Measurements from ENCODE around the gene FSTL5.

Gene FSTL5

DNA sequence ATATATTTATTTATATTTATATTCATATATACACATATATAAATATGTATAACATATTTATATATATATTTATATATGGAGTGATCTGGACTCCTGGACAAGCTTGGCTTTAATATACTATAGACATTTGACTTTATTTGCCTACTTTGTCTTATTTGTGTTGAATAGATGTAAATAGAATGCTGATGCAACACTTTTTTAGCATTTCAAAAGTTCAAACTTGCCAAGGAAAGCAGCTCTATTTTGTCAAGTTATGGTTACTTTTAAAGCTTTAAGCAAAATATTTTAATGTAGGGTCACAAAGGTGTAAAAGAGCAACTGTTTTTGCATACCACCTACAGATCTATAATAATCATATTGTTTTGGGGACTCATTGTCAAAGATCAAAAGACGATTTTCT is 61.1 kb downstream of the FSTL5 start:
- no peak for DNase-seq

DNA sequence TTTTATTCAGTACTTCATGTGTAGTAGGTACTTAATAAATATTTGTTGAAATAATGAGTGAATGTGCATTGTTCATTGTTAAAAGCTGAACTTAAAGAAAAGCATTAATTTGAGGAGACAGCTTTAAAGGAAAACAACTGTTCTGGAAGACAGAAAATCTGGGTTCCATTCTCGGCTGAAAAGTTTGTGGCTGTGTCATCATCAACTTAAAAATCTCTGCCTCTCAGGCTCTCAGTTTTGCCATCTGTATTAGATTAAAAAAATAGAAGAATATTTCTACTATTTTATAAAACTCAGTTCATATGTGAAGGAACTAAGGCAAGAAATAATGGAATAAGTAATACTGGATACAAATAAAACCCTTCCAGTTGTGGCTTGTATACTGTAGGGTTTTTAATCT is 62.5 kb downstream of the FSTL5 start:
- no peak for DNase-seq

DNA sequence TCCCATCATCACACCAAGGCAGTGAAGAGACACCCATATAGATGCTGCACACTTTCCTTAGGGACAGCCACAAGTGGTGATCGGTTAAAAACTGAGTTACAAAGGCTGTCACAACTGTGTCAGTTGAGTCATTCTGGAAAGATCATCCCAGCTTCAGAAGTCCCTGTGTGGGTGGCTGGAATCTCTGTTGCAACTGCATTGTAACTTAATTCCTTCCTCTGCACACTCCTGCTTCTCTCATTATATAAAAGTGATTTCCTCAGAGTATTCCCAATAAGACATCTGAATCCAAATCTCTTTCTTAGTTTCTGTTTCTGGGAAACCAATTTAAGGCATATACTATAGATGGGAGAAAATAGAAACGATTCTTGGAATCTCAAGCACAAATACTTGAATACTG is 88.1 kb downstream of the FSTL5 start:
- DNase-seq = no peak

DNA sequence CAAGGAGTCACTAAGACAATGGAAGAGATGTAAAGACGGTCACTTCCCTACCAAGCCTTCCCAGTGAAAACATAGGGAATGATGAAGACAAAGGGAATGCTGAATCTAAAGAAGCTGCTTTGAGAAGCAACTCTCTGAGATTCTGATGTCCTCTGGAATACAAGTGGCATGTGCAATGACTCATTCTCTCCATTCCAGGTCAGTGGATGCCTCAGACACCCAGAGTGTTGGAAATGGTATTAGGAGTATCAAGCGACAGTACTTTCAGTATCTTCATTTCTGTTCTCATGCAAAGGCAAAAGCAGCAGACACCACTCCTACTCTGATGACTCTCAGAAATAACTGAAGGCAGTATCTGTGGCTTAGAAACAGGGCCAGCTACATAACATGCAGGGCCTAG is 102.6 kb downstream of the FSTL5 start:
- no peak for DNase-seq

DNA sequence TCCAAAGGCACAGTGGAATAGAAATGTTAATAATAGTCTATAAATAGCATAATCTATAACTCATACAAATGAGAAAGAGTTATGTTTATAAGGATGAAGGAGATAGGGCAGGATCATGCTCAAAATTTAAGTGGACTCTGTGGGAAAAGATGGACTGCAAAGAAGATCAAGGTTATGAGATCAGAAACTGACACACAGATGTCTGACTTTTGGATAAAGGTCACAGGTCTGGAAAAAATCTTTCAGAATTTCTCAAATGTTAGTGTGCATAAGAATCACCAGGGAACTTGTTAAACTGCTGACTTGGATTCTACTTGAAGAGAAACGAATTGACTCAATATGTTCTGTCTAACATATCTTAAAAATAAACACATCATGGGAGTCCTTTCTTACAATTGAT is 104.1 kb downstream of the FSTL5 start:
- no peak for DNase-seq

DNA sequence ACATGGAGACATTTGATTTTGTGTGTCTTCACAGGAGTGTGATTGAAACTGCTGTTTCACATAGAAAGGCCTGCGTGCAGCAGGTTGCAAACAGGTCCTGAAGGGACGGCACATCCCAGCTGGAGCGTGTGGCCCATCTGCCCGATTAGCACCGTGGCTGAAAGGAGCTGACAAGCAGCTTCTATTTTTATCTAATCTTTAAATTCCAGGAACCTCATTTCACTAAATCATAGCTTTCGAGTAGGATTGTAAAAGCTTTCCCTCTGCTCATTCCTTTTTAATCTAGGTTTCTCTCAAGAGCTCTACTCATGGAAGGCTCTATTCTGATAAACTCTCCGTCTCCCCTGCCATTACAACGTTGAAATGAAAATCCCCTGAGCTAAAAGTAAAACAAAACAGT is 106.8 kb downstream of the FSTL5 start:
- DNase-seq = no peak

DNA sequence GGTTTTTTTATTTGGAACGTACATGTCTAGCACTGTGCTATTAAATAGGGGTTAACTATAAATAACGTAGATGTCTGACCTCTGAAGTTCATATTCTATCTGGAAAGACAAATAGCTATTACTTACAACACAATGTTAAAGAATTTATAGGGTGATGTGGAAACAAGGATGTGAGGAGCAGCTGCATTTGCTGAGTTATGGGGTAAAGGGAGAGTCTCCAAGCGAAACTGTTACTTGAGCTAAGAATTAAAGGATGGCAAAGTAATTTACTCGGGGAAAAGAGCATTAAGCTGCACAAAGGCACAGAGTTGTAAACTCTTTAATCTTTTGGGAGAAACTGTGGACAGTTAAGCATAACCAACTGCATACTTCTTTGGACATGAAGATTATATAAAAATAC is 117.7 kb downstream of the FSTL5 start:
- DNase-seq = no peak

DNA sequence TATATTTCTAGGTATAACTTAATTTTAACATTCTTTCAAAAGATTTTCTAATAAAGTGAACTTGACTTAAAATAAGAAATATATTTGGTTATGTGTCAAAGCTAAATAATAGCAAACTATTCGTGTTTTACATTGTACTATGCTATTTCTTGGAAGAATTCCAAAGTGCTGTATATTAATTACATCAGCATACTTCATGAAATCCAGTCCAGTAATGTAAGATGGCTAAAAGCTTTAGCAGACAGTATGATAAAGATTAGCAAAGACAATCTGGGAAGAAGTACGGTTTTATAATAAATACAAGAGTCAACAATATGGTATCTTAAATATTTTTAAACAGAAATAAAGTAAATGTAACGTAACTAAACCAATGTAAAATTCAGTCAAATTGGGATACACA is 125.7 kb downstream of the FSTL5 start:
- no peak for DNase-seq

DNA sequence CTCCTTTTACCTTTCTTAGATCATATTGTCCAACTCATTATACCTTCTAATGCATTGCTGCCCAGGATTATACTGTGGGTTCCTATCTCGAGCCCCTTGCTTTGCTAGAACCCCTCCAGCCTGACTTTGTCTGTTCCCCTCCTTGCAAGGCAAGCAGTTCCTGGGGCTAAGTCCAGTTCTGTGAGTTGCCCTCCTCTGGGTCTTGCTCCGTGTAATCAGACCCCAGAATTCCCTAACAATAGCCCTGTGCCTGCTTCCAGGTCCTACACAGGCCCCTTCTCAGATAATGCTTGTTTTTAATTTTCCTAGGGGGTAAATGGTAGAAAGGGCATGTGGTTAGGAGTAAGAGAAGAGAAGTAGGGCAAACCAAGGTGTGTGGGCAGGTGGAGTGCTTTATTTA is 145.9 kb downstream of the FSTL5 start:
- no peak for DNase-seq

DNA sequence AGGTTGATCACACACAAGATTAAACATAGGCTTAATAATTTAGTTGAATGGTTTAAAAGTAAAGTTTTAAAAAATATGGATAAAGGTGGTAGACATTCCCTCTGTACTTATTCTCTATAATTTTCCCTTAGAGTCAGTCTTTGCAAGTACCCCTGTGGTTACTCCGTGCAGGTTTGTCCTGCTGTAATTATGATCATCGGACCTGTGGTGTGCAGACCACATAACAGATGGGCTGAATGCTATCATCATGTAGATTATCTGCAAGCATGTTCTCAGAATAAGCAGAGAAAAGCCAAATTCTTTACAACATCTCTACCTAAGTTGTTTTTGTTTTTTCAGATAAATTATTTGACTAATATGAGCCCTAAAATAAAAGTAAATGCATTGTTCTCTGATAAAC is 146.8 kb downstream of the FSTL5 start:
- no peak for DNase-seq

DNA sequence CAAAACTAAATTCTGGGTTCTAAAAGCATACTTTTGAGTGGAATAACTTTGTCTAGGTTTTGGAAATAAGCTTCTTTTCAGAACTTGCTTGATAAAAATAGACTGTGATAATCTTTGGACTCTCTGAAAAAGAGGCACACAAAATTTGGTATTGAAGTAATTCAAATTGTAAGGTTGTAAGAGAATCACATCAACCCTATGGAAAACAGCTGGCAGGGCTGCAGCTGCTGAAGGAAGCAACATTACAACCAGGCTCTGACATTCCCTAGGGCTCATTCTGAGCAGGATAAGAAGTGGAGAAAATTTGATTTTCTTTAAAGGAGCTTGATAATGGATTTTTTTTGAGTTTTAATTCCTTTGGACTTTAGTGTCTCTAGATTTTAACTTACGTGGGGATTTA is 147.6 kb downstream of the FSTL5 start:
- no peak for DNase-seq

DNA sequence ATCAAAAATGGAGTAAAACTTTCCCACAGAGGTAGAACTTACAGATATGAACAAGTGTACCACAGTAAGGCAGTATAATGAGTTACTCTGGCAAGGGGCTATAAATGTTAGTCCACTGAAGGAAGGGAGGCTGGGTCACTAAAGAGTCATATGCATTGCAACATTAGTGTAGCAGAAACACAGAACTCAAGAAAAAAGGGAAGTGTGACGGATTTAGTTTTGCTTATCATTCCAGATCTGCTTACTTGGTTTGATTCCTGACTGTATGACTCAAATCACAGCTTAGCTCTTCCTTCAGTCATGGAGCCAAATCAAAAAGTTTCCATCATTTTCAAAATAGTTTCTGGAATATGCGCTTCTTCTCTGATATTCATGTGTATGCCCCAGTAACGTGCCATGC is 148.7 kb downstream of the FSTL5 start:
- no peak for DNase-seq

DNA sequence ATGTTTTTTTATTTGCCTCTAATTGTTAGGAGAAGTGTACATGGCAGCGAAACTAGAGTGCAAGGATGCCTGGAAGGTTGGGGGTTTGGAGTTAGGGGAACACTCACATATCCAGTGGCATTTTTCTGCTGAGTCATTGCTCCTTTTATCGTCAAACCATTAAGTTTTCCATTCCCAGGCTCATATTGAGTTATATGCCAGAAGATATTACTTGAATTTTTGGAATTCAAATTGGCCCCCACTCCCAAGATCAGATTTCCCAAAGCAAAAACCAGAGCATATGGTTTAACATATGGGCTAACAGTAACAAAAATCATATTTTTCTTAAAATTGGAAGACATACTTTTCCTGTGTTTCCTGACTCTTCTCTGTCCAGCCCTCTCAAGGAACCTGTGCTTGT is 152.7 kb downstream of the FSTL5 start:
- no peak for DNase-seq

DNA sequence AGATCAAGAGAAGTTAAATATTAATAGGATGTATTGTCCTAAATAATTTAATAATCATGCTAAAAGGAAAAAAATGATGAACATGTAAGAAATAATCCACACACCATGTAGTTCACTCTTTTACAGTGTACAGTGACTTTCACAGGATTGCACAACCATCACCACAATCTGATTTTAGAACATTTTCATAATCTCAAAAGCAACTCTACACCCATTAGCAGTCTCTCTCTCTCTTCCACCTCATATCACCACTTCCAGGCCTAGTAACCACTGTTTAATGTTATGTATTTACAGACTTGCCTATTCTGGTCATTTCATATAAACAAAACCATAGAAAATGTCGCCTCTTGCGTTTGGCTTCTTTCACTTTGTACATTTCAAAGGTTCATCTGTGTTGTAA is 153.4 kb downstream of the FSTL5 start:
- DNase-seq = no peak

DNA sequence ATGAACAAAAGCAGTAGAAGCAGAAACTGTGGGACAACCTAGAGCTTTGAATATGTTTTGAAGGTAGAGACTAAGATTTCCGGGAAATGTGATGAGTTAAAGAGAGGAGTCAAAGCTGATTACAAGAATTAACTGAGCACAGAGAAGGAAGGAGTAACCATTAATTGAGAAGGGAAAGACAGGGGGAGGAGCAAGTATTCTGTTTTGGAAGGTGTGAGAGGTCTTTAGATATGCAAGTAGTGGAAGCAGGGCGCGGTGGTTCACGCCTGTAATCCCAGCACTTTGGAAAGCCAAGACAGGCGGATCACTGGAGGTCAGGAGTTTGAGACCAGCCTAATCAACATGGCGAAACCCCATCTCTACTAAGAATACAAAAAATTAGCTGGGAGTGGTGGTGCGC is 171.5 kb downstream of the FSTL5 start:
- DNase-seq = no peak

DNA sequence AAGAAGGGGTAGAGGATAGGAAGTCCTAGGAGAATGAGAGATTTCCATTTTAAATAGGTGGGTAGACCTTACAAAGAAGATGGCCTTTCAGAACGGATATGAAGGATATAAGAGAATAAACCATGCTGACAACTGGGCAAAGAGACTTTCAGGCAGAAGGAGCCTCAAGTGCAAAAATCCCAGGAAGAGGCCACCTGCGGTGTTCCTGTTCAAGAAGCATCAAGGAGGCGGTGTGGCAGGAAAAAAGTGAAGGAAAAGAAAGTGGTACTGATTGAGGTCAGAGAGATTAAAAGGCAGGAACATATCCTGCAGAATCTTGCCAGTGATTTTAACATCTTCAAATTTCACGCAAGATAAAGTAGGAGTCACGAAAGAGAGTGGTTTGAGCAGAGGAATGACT is 172.0 kb downstream of the FSTL5 start:
- DNase-seq = no peak

DNA sequence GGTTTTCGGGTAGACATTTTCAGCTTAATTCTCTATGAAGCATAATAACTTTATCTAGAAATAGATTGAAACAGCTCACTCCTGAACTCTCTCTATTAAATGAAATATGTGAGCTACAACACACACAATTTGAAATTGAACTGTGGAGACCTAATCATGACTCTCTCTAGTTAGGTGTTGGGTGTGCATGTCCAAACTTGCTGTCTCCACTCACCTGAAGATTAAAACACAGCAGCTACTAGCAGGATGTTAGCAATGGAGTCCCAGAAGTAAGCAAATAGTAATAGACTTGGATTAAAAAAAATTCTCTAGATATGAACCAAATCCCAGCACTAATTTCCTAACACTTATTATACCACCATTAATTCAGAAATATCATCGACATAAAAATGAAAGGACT is 173.1 kb downstream of the FSTL5 start:
- no peak for DNase-seq

DNA sequence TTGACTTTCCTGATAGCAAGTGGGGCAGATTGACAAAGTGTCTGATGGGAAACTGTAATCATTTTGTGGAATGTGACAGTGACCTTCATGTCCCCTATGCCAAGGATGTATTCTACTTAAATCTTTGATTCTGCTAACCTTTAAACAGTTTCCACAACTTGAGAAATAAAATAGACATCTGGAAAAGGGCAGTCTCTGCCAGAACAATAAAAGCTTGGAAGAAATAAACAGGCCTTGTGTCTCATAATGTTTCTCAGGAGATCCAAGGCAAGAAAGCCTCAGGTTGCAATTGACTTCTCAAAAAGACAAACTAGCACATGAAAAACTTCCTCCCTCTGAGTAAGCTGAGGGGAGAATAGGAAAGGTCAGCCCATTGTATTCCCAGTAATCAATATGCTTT is 174.9 kb downstream of the FSTL5 start:
- no peak for DNase-seq

DNA sequence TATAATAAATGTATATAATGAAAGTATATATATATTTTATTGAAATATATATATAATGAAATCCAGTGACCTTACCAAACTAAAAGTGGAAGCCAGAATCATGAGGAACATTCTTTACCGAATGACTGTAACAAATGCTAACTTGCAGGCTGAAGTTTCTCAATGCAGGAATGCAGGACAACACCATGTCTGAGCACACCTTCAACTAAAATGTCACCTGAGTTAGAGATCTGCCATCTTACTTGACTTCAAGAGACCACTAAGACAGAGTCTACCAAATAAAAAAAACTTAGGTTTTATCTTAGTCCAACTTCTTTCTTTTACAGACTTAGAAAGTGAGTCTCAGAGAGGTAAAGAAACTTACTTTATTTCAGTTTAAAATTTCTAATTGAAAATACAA is 176.2 kb downstream of the FSTL5 start:
- DNase-seq = no peak

DNA sequence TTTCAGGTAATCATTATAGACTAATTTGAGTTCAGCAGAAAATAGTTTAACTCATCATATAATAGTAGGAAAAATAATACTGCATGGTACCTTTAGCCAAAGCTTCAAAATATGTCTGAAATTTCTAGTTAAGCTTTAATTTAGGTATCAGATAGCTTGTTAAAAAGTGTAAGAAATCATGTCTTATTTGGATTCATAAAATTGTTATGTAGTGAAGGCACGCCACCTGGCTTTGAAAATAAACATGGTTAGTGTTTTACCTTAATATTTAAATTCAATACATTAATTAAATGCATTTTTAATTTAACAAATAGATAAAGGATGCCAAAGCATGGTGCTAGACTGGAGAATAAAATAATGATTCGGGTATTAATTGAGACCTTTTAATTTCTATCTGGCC is 211.4 kb downstream of the FSTL5 start:
- no peak for DNase-seq

DNA sequence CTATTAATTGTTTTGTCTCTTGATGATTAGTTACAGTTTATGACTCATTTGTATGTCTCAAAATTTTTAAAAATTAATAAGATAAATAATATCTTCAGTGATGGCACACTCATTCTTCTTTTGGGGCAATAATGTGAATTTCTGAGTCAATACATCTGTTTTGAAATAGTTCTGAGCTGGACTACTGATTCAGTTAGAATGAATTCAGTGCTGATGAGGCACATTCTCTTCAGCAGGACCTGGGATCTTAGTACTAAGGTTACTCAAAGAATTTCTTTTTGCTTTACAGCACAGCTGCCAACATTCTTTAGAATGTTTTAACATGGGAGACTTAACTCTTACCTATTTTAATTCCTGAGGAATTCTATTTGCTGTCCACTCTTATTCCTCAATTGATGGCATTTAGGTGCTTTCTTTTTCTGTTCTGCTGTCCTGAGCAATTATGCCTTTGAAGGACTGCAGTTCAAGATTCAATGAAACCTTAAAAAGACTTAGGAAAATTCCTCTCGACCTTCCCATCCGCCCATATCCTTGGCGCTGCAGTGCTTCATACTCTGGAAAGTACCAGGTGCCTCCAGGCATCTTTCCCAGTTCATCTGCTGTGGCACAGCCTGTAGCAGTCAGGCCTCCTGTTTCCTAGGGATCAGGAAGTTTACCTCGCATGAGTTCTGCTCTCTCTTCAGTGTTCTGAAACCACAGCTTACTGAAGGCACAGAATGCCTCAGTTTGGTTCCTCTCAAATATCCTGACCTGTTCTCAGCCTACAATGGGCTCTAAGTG is 213.7 kb downstream of the FSTL5 start:
- no peak for DNase-seq

DNA sequence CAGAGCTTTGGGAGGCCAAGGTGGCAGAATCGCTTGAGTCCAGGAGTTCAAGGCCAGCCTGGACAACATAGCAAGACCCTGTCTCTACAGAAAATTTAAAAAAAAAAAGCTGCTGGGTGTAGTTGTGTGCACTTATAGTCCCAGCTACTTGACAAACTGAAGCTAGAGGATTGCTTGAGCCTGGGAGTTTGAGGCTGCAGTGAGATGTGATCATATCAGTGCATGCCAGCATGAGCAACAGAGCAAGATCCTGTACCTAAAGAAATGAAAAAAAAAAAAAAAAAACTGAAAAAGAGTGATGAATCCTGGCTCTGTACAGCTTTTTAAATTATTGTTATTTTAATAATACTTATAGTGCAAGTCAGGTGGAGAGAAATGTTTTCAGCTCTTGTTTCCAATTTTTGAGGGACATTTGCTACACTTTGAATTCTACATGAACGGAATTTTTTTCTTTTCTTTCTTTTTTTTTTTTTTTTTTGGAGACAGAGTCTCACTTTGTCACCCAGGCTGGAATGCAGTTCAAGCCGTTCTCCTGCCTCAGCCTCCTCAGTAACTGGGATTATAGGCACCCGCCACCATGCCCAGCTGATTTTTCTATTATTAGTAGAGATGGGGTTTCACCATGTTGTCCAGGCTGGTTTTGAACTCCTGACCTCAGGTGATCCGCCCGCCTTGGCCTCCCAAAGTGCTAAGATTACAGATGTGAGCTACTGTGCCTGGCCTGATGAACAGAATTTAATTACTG is 215.6 kb downstream of the FSTL5 start:
- no peak for DNase-seq

DNA sequence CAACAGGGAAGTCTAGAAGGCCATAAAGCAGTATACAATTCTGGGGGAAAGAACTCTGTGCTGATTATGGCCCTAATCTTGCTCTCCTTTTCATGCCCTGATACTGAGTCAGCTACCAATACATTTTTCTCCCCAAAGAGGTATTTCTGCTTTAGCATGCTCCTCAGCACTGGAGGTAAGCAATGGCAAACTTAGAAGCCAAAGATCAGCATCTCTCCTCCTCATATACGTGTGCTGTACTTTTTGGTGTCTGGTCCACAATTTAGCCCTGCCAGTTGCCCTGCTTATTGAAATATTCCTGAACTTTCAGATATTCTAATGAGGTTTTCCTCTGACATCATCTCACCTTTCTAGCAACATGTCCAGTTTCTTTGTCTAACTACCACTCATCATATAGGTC is 226.2 kb downstream of the FSTL5 start:
- no peak for DNase-seq

DNA sequence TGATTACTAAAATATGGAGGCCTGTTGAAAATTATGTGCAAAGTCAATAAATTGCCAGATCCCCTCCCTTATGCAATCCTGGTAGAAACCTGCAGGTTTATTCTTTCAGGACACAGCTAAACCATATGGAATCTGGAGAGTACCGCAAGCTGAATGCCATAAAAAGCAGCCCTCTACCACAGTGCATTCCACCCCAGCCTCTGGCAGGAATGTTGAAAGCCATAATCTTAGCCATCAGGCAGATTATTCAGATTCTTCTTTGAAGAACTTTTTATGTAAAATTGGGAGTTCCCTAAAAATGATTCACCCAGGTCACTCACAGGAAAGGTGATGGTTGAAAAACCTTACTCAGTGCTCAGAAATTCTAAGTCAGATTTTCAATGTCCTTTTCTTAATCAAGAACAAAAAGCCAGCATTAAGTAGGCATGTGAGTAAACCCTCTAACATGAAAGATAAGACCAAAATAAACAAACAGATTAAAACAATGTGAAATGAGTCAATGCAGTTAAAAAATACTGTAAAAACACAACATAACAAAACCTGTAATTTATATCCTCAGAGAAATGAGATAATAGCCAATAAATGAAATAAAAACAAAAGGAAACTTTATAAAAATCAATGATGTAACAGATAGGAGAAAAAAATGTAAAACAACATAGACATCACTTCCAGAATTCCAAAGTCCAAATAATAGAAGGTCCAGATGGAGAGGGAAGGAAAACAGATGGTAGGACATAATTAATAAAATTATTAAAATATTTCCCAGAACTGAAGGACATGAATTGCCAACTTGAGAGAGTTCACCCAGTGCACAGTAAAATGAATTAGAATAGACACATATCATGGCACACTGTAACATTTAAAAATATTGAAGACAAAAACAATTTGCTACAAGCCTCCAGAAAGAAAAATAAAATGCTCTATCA is 226.9 kb downstream of the FSTL5 start:
- no peak for DNase-seq
